Prostate gland (tissue), 2 donors: ENCODE data around the gene CEP295NL.

Source experiments
- CTCF ChIP-seq, 4 experiments: fragments of 200-600 bp in 2 of 4; fragments of 450-650 bp in 2 of 4; sonication (generic) in 2 of 4; IDR thresholded peaks; 1 replicate in 3 of 4; 2 replicates in 1 of 4; pipeline ENCODE4 v1.5.1; 2016 to 2019; ENCODE audit warnings: antibody characterized with exemption in 4 of 4, mild to moderate bottlenecking in 2 of 4, moderate library complexity in 2 of 4
- POLR2A ChIP-seq: fragments of 450-650 bp; IDR thresholded peaks from one replicate; pipeline ENCODE4 v1.6.1; 2016; ENCODE audit warnings: antibody characterized with exemption, mild to moderate bottlenecking

GRCh38 chr17:78854508-78854907 lies 48.5 kb downstream of the CEP295NL start:
- no peak for TF ChIP-seq CTCF (IDR thresholded peaks at IDR 0.05)
- TF ChIP-seq POLR2A = no peak
